ENCODE measurements around the gene NCR2. TPM values are rescaled to one million over a fixed set of nuclear protein-coding genes. Genes with fewer than 3 reads are reported as not detected.
A peak's percentile ranks its signal among the peaks of the same experiment; 100 is the strongest.

The NCR2 gene
- total and polyA plus RNA-seq, 9 of the 15 experiments (the other 6 are each of a cell fraction or from before 2014, with no cell fraction given), result not detected

GRCh38 chr6:41318654-41319565 is 16.5 kb upstream of the NCR2 start (continued):
- TF ChIP-seq PBX2 (CRISPR knock-in tag; IDR thresholded peaks at IDR 0.05; ENCODE audit: low read depth), result peak; percentile 79
- TF ChIP-seq PBX2 (tag; conservative IDR thresholded peaks at IDR 0.05; ENCODE audit: low read depth), result peak; percentile 78
- TF ChIP-seq JUN (IDR thresholded peaks at IDR 0.05; ENCODE audit: borderline replicate concordance, low read depth, low read length), result peak; percentile 59; the same call in 1 of the 2 replicates
- TF ChIP-seq JUN (CRISPR knock-in tag; IDR thresholded peaks at IDR 0.05; ENCODE audit: borderline replicate concordance), result no peak
- 0 out of 2 replicates have a peak, but pooled peaks have one; percentile 48 for TF ChIP-seq ZBTB9 (CRISPR knock-in tag; IDR thresholded peaks at IDR 0.05)
- no peak for TF ChIP-seq ZKSCAN3 (CRISPR knock-in tag; IDR thresholded peaks at IDR 0.05)
- no peak for TF ChIP-seq SIN3B (IDR thresholded peaks at IDR 0.05; ENCODE audit: low read depth)
- TF ChIP-seq ELF4 (CRISPR knock-in tag; IDR thresholded peaks at IDR 0.05), result no peak
- 0 out of 2 replicates have a peak, but pooled peaks have one; percentile 2 for TF ChIP-seq MAFF (IDR thresholded peaks at IDR 0.05; ENCODE audit: low read length)
- TF ChIP-seq ARID1B (IDR thresholded peaks at IDR 0.05), result peak; percentile 50
- no peak for TF ChIP-seq E2F8 (IDR thresholded peaks at IDR 0.05; ENCODE audit: low read depth, partially characterized antibody)
- TF ChIP-seq RAD51 (IDR thresholded peaks at IDR 0.05; ENCODE audit: borderline replicate concordance, low read depth), result no peak
- no peak for TF ChIP-seq ARHGAP35 (IDR thresholded peaks at IDR 0.05; ENCODE audit: partially characterized antibody)
- TF ChIP-seq FOXP4 (CRISPR knock-in tag; IDR thresholded peaks at IDR 0.05; ENCODE audit: borderline replicate concordance), result no peak
- no peak for TF ChIP-seq ZC3H4 (CRISPR knock-in tag; IDR thresholded peaks at IDR 0.05; ENCODE audit: borderline replicate concordance)
- TF ChIP-seq HES1 (IDR thresholded peaks at IDR 0.05; ENCODE audit: low read depth), result no peak
- TF ChIP-seq FOXA3 (CRISPR knock-in tag; conservative IDR thresholded peaks at IDR 0.05 in 1 of 2, IDR thresholded peaks at IDR 0.05 in 1 of 2), result no peak
